HFF-Myc (cell line): Measurements from ENCODE around the gene IER5L.
"Not testable (repeated sequence)": the region's sequence is repeated elsewhere in the genome, so short reads cannot be mapped to it uniquely, and the experiment has no call there.

Experiments
- DNase-seq: peaks from one replicate; pipeline ENCODE4 v3.0.0-alpha.2; 2011; ENCODE audit warnings: low read depth; ENCODE audit errors: extremely low read depth
- H3K4me3 ChIP-seq: replicated peaks from 2 replicates; pipeline ENCODE4 v1.5.1; 2011; ENCODE audit warnings: low read depth, mild to moderate bottlenecking, control low read depth, low read length
- TF ChIP-seq, protein P1 (sequence below): IDR thresholded peaks from 2 replicates; pipeline ENCODE4 v1.5.1; 2012; ENCODE audit warnings: mild to moderate bottlenecking, low read depth, low read length, control low read depth; ENCODE audit errors: missing control alignments

The IER5L gene

DNA sequence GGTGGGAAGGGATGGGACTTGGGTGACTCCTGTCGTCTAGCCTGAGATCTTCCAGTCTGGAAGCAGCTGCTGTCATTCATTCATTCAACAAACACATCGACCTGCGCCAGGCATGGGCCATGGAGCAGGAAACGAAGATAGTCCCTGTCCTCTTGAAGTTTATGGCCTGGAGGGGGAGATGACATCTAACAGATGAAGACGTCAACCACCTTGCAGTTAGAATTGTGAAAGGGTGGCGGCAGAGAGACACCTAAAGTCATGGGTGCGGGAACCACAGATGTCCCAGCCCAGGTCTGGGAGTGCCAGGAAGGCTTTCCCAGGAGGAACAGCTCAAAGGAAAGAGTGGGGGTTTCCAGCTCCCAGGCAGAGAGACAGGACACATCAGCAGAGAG, 21.0 kb upstream of the IER5L start:
- TF ChIP-seq, protein P1, sequence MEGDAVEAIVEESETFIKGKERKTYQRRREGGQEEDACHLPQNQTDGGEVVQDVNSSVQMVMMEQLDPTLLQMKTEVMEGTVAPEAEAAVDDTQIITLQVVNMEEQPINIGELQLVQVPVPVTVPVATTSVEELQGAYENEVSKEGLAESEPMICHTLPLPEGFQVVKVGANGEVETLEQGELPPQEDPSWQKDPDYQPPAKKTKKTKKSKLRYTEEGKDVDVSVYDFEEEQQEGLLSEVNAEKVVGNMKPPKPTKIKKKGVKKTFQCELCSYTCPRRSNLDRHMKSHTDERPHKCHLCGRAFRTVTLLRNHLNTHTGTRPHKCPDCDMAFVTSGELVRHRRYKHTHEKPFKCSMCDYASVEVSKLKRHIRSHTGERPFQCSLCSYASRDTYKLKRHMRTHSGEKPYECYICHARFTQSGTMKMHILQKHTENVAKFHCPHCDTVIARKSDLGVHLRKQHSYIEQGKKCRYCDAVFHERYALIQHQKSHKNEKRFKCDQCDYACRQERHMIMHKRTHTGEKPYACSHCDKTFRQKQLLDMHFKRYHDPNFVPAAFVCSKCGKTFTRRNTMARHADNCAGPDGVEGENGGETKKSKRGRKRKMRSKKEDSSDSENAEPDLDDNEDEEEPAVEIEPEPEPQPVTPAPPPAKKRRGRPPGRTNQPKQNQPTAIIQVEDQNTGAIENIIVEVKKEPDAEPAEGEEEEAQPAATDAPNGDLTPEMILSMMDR = no peak
- H3K4me3 ChIP-seq = no peak overlapping the region
- DNase-seq = no peak

DNA sequence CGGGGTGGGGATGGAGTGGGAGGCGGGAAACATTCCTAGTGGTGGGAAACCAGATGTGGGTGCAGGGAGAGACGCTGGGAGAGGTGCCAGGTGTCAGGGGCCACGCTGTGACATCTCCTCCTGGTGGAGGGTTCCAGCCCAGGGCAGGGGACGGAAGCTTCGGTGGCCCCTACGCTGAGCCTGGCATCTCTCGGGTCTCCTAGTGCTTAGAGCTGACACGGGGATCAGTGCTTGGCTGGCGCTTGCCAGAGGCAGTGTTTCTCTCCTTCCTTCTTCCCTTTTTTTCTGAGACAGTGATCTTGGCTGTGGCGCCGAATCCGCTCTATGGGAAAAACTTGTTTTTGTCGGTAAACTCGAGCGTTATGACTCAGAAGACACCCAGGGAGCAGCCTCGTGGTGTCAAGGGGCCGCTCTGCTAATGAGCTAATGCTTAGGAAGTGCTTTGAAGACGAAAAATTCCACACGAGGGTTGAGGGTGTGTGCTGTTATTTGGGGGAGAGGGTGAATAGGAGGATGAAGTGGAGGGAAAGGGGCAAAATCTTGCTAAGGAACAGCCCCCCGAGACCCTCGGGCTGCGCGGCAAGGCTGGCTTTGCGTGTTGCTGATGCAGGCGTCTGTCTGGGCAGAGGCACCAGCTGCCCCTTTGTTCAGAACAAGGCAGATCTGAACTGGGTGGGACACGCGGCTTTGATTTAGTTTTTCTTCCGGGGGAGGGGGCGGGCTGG, 20.4 kb upstream of the IER5L start:
- DNase-seq = no peak
- TF ChIP-seq, protein P1 = no peak
- H3K4me3 ChIP-seq = no peak overlapping the region

DNA sequence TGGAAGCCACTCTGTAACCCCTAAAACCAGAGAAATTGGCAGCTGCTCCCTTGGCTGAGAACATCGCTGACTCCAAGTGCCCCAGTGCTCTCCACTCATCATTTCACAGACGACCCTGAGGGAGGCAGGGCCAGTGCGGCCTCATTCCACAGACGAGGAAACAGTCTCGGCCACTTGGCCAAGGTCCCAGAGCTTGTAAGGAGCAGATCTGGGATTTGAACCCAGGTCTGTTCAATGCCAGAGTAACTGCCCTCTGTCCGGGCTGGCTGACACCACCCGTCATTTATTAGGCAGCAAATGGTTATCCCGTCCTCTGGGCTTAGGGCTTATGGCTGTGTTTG, 19.9 kb upstream of the IER5L start:
- TF ChIP-seq, protein P1 = no peak
- no peak overlapping the region for H3K4me3 ChIP-seq
- DNase-seq = no peak

DNA sequence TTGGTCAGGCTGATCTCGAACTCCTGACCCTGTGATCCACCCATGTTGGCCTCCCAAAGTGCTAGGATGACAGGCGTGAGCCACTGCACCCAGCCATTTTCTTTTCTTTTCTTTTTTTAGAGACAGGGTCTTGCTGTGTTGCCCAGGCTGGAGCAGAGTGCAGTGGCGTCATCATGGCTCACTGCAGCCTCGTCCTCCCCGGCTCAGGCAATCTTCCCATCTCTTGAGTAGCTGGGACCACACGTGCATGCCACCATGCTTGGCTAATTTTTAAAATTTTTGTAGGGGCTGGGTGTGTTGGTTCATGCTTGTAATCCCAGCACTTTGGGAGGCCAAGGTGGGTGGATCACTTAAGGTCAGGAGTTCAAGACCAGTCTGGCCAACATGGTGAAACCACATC, 19.0 kb upstream of the IER5L start:
- DNase-seq, H3K4me3 ChIP-seq: not testable (repeated sequence)

DNA sequence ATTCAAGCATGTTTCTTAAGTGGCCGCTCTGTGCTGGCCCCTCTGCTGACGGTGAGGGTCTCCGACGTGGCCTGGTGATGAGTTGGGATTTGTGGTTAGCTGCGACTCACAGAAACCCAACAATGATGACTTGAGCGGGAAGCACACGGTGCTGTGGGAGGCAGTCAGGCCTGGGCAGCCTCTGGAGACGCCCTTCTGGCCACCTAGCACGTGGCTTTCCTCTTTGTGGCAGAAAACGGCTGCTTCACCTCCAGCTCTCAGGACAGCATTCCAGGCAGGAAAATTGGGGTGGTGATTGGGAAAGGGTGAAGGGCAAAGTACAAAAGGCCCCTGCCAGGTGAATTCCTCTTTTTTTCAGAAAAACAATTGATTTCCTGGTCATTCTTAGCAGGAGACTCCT, 17.5 kb upstream of the IER5L start:
- TF ChIP-seq, protein P1 = no peak
- no peak overlapping the region for H3K4me3 ChIP-seq
- no peak for DNase-seq

DNA sequence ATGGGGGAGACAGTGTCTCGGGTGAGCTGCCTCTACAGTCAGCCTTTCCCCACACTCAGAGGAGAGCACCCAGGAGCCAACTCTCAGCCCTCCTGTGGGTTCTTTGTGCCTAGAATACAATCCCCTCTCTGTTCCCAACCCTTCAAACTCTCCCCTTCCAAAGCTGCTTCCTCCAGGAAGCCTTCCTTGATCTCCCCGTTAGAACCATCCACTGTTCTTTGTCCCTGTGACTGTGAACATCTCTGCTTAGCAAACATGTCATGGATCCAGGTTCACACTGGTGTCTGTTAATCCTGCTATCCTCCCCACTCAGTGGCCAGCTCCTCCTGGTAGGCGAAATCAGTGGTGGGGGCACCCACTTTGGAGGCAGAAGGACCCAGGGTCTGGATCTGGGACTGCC, 16.2 kb upstream of the IER5L start:
- no peak overlapping the region for H3K4me3 ChIP-seq
- TF ChIP-seq, protein P1 = no peak
- DNase-seq = no peak

DNA sequence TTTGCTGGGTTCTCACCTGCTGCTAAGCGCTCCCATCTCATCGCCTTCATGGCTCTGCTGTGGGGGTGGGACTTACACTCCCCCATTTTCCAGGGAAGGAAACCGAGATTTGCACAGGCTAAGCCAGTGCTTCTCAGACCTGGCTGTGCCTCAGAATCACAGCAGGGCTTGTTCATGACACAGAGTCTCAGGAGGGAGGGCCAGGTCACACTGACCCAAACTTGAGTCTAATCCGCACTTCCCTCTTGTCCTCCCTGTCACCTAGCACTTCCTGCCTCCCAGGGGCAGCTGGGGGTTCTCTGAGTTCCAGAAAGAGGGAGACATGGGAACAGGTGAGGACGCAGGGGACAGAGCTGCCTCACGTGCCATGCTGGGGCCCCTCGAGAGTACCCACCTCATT, 15.6 kb upstream of the IER5L start:
- no peak overlapping the region for H3K4me3 ChIP-seq
- TF ChIP-seq, protein P1 = no peak
- no peak for DNase-seq
